Right lobe of liver (tissue), 6 donors: ENCODE data around the gene CIB2. TPM values are rescaled to one million over a fixed set of nuclear protein-coding genes. Genes with fewer than 3 reads are reported as not detected.
A peak's percentile ranks its signal among the peaks of the same experiment; 100 is the strongest.

Source experiments
- ATAC-seq, 4 donors: fragments of 200-7000 bp; cut with Tn5 transposase; one replicate each; pipeline ENCODE4 v1.9.1; 2020; ENCODE audit warnings: mild to moderate bottlenecking in 4 of 4, moderate library complexity in 4 of 4
- DNase-seq, 3 donors: peaks; one replicate each; pipeline ENCODE4 v3.0.0-alpha.2; 2020
- H3K27ac ChIP-seq, 3 donors: fragments of 200-600 bp; one replicate each; pipeline ENCODE4 v1.8.0; 2022
- H3K27me3 ChIP-seq, 2 donors: fragments of 200-600 bp; one replicate each; pipeline ENCODE4 v1.8.0; 2022
- H3K36me3 ChIP-seq, 4 donors: fragments of 200-600 bp; sonication (generic) in 1 of 4; one replicate each; pipeline versions ENCODE4 v1.5.1 to v1.8.0; 2017 to 2022; ENCODE audit warnings: control low read depth in 1 of 4
- H3K4me1 ChIP-seq, 4 donors: fragments of 200-600 bp; sonication (generic) in 1 of 4; one replicate each; pipeline versions ENCODE4 v1.5.1 to v1.8.0; 2017 to 2022; ENCODE audit warnings: control low read depth in 1 of 4
- H3K4me3 ChIP-seq, 3 donors: fragments of 200-600 bp; one replicate each; pipeline ENCODE4 v1.8.0; 2022
- H3K9me3 ChIP-seq, 4 donors: fragments of 200-600 bp; sonication (generic) in 1 of 4; one replicate each; pipeline versions ENCODE4 v1.5.1 to v1.8.0; 2017 to 2022; ENCODE audit warnings: control low read depth in 1 of 4
- CTCF ChIP-seq, 4 donors: fragments of 200-600 bp in 3 of 4; fragments of 450-650 bp in 1 of 4; IDR thresholded peaks; one replicate each; pipeline versions ENCODE4 v1.5.1 to v1.8.0; 2016 to 2022; ENCODE audit warnings: antibody characterized with exemption in 4 of 4, mild to moderate bottlenecking in 2 of 4
- POLR2A ChIP-seq: fragments of 450-650 bp; IDR thresholded peaks from one replicate; pipeline ENCODE4 v1.6.1; 2017; ENCODE audit warnings: antibody characterized with exemption, mild to moderate bottlenecking
- WGBS: methylation state at CpG from one replicate; pipeline ENCODE4 v1.1.6; 2018; ENCODE audit warnings: low coverage, low lambda C conversion rate; ENCODE audit not compliant: insufficient coverage; ENCODE audit errors: missing lambda C conversion rate; 5-methylcytosine and 5-hydroxymethylcytosine counted together
- intact Hi-C, 2 donors: fragments of 100-400 bp; cut with DNase I; formaldehyde crosslinking; loops; one replicate each; pipeline versions ENCODE4 v1.11.2 to v1.14.1; 2022
- total RNA-seq, 6 experiments: library from RNA; depleted of rRNA in 2 of 6; stranded (reverse); fragments of >200 nt in 2 of 6; fragmentation: NEBNext Ultra II Directional in 3 of 6; extraction: Animal tissue kit (Norgen Biotek cat#: 25700) in 3 of 6; gene quantifications; one replicate each; pipeline versions ENCODE4 v1.1.0 to v1.2.4, GENCODE V29; 2016 to 2023
- donor health status: DM: no; HTN: yes; CAD: no.
- donor health status: DM: no; HTN: no; CAD: no.
- donor health status: DM: no; HTN: no; CAD: no.
- donor health status: DM: no; HTN: yes; CAD: no.
- donor health status: DM: no; HTN: yes; CAD: no.

The CIB2 gene
- total RNA-seq, 6 experiments from 2014 or later = 0.22 to 1.3 (median 0.74) TPM; not detected in 1

GRCh38 chr15:78110096-78110495 lies 21.1 kb downstream of the CIB2 start:
- H3K4me3 ChIP-seq = no peak overlapping the region
- H3K27me3 ChIP-seq = no peaks in the 10 kb centered on the region
- no CpG with 5 or more reads among the region's 6 CpGs for WGBS
- no peaks in the 10 kb centered on the region for H3K36me3 ChIP-seq
- H3K4me1 ChIP-seq = no peaks in the 10 kb centered on the region
- no peak overlapping the region for H3K27ac ChIP-seq
- DNase-seq (peak in 2 of 3 donors; percentile 15 to 38), ATAC-seq (no peak)
- H3K9me3 ChIP-seq = no peaks in the 10 kb centered on the region
- intact Hi-C loops = loop anchor here (5.0 kb wide), 3 partner anchors 82 to 127 kb away; no protein-coding TSS in a partner anchor
- TF ChIP-seq POLR2A (no peak), CTCF (IDR thresholded peaks at IDR 0.05) (no peak)

GRCh38 chr15:78109156-78109555 lies 22.1 kb downstream of the CIB2 start:
- Histone ChIP-seq H3K9me3 (no peaks in the 10 kb centered on the region), H3K4me1 (no peaks in the 10 kb centered on the region), H3K27ac (no peak overlapping the region), H3K27me3 (no peaks in the 10 kb centered on the region), H3K4me3 (no peak overlapping the region), H3K36me3 (no peaks in the 10 kb centered on the region)
- ATAC-seq (no peak), DNase-seq (peak in 2 of 3 donors; percentile 14 to 43)
- 13% methylated on average over 1 of the region's 12 CpGs for WGBS
- intact Hi-C loops = loop anchor here (5.0 to 10.0 kb wide), 2 partner anchors 114 to 147 kb away; no protein-coding TSS in a partner anchor
- no peak for TF ChIP-seq POLR2A
- no peak for TF ChIP-seq CTCF (IDR thresholded peaks at IDR 0.05)

GRCh38 chr15:78108300-78109084 lies 22.8 kb downstream of the CIB2 start:
- Histone ChIP-seq H3K4me3 (no peak overlapping the region), H3K27ac (no peak overlapping the region), H3K9me3 (no peaks in the 10 kb centered on the region), H3K27me3 (no peaks in the 10 kb centered on the region), H3K4me1 (no peaks in the 10 kb centered on the region), H3K36me3 (no peaks in the 10 kb centered on the region)
- TF ChIP-seq POLR2A (no peak), CTCF (IDR thresholded peaks at IDR 0.05) (peak; percentile 95 to 99 (median 96))
- peak; percentile 88 to 89 (median 88) for DNase-seq
- WGBS = 18% methylated on average over 5 of the region's 11 CpGs
- ATAC-seq = peak; percentile 94 to 96 (median 95)
- intact Hi-C loops = loop anchor here (5.0 to 10.0 kb wide), 2 partner anchors 114 to 146 kb away; no protein-coding TSS in a partner anchor

- DNase-seq (peak in 2 of 3 donors; percentile 14 to 40), ATAC-seq (no peak)
- Histone ChIP-seq H3K36me3 (no peaks in the 10 kb centered on the region), H3K9me3 (no peaks in the 10 kb centered on the region), H3K4me3 (no peak overlapping the region), H3K4me1 (no peaks in the 10 kb centered on the region), H3K27me3 (no peaks in the 10 kb centered on the region), H3K27ac (no peak overlapping the region)
- WGBS = 86% methylated on average over 7 of the region's 8 CpGs
- intact Hi-C loops = loop anchor here (5.0 to 10.0 kb wide), 2 partner anchors 113 to 145 kb away; no protein-coding TSS in a partner anchor
- no peak for TF ChIP-seq CTCF (IDR thresholded peaks at IDR 0.05)
- TF ChIP-seq POLR2A = no peak
Measured at GRCh38 chr15:78107471-78107870, 23.8 kb downstream of the CIB2 start.
